ENCODE data around the gene HLA-DMB.
A peak's percentile ranks its signal among the peaks of the same experiment; 100 is the strongest.

- TF ChIP-seq POLR2A (IDR thresholded peaks at IDR 0.05; ENCODE audit: low read depth, low read length): peak; percentile 59; the same call in 1 of the 2 replicates
- peak; percentile 75; the same call in 1 of the 2 replicates for TF ChIP-seq POLR2AphosphoS5 (IDR thresholded peaks at IDR 0.05; ENCODE audit: low read depth, low read length)
- TF ChIP-seq SPI1 (IDR thresholded peaks at IDR 0.05; ENCODE audit: low read depth, low read length): no peak
- TF ChIP-seq PAX5 (IDR thresholded peaks at IDR 0.05; ENCODE audit: insufficient read depth, low read length, severe bottlenecking): no peak
- peak; percentile 62; the same call in 1 of the 2 replicates for TF ChIP-seq TAF1 (IDR thresholded peaks at IDR 0.05; ENCODE audit: low read depth, low read length)
Measured at GRCh38 chr6:32968867-32969684, 28.2 kb upstream of the HLA-DMB start.
